GM18861 (cell line): ENCODE measurements around the gene ENTR1.

ENCODE experiments used
- ATAC-seq: cut with Tn5 transposase; IDR thresholded peaks from one replicate; pipeline ENCODE4 v1.9.1; 2021; ENCODE audit not compliant: unreplicated experiment

The ENTR1 gene

DNA sequence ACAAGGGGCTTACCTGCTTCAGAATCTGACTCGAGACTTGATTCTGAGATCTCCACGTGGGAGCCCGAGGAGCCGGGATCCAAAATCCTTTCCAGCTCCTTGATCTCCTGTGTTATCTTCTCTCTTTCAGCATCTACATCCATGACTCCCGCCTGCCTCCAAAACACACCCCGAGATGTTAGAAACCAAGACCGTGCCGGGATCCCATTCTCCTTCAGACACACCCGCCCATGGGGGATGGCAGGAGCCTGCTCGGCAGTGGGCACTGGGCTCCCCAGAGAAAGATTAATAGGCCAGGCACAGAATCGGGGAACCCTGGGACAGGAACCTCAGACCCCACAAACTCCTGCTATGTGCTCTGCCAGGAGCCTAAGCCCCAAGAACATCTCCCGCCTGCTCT is 12.1 kb downstream of the ENTR1 start:
- no peak for ATAC-seq

DNA sequence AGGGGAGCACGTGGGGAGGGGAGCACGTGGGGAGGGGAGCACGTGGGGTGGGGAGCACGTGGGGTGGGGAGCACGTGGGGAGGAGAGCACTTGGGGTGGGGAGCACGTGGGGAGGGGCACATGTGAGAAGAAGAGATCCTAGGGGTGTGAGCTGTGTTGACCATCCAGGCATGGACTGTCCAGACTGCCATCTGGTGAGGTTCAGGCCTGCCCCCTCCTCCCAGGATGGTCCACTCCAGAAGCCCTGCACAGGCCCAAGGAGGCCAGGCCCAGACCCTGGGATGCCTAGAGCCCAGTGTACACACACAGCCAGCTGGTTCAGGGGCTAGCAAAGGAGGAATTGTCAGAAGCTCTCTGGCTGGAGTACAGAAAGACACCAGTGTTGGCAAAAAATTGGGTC is 12.8 kb downstream of the ENTR1 start:
- no peak for ATAC-seq

DNA sequence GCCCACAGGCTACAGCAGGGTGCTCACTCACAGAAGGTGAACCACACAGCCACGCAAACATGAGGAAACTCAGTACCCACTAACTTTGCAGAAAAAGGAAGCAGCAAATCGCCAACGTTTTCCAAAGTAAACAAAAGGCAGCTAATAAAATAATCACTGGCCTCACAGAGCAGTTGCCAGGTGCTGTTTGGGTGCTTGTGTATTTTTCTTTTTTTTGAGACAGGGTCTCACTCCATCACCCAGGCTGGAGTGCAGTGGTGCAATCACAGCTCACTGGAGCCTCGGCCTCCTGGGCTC is 14.2 kb downstream of the ENTR1 start:
- ATAC-seq = no peak

DNA sequence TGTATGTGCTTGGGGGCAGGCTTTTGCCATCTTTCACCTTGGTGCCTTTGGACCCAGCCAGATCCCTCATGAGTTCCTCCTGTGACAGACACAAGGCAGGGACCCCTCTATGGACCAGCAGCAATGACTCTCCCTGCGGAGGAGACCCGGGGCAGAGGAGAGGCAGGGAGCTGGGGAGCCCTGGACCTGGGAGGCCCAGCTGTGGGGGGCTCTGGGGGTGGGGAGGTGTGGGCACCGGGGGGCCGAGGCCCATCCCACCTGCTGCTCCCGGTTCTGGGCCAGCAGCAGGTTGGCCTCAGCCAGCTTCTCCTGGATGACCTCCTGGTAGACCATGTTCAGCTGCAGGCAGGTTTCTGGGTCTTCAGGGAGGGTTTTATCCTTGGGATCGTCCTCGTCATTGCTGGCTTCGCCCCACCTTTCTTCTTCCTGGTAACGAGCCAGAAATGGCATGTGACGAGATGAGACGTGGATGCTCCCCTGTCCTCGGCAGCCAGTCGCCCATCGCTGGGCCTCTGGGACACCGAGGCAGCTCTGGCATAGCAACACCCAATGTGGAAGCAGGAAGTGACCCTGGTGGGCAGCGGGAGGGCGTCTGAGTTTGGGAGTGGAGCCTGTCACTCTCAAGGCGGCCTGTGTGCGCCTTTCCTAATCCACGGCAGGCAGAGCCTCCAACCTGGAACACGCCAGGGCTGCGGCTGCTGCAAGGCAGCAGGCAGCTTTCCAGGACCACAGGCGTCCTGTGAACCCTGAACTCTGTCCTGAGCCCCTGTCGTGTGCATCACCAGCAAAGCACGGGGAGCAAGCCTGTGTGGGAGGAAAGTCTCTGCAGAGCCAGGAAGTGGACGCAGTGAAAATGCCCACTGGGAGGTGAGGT is 14.8 kb downstream of the ENTR1 start:
- no peak for ATAC-seq

DNA sequence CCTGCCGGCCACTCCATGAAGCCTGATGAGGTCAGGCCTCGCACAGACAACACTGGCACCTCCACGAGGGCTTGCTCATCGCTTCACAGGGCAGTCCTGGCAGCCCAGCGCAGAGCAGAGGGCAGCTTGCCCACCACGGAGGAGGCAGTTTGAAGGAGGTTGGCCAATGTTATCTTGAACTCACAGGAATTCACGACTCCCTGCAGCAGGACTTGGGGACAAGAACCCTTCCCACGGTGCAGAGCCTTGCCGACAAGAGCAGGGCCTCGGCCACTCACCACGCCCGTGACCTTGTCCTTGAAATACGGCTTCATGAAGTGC is 15.4 kb downstream of the ENTR1 start:
- ATAC-seq = no peak

DNA sequence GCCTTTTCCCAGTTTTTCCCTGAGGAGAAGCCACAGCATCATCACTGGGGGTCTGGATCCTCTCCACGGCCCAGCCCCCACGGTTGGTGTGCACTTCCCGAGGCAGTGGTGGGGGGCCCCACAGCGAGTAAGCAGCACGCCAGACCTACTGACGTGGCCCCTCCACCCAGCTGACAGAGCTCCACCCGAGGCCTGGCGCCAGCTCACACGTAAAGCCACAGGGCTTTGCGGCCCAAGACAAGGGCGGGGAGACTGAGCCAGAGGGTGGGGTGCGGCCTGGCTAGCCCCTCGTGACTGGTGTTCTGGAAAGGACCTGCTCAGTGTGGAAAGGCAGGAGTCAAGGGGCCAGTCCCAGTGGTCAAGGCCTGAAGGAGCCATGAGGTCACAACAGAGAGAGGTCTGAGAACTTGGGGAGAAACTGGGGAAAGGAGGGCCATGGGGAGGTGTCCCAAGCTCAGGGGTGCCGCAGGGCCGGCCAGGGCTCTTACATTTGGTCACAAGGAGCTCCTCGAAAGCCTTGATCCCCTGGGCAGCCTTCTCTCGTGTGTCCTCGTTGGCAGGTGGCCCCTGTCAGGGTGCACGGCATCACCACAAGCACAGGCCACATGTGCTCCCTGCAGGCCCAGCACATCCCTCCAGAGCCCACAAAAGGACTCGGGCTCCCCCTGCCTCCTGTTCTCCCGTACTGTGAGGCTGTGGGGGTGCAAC is 15.9 kb downstream of the ENTR1 start:
- no peak for ATAC-seq

DNA sequence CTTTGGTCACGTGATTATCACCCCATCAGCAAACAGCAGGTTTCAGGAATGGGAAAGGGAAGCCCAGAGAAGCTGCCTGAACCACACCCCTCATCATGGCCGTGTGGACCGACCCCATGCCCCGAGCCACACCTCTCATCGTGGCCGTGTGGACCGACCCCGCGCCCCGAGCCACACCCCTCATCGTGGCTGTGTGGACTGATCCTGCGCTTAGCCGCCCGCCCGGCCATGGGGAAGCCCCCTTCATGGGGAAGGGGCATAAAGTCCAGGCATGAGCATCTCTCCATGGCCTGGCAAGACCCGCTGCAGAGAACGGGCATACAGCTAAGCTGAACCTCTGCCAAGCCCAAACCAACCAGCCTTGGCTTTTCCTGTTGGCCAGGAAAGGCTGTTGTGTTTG is 16.9 kb downstream of the ENTR1 start:
- no peak for ATAC-seq

DNA sequence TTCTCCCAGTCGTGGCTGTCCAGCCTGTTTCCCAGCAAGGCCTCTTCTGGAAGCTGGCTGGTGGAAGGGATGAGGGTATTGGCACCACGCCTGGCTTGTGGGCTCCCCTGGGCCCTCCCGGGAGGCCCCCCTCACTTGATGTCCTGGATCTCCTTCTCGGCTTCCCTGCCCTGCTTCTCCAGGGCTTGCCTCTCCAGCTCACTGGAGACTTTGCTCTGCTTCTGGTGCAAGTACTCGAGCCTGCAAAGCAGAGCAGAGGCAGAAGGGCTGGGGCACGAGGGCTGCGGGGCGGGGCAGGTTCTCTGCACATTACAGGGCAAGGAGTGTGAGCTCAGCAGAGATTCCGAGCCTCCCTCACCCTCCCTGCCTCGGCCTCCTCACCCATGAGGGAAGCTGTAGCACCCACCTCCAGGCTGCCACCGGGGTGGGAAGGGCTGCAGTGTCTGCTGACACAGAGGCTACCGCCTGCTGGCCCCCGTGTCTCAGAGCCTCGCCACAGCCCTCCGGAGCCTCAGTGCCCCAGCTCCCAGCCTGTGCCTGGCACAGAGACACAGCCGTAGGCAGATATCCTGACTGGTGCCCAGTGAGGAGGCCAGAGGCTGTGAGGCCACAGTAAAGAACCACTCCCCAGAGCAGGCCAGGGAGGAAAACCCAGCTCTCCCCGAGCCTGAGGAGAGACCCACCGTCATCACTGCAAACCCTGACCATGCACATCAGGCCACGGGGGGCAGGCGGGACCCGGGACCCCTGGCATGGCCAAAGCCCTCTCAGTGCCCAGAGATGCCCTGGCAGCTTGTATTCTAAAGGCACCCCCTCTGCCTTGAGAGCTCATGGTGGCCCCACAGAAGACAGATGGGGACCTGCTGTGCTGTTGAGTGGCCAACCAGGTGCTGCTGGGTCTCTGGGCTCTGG is 17.6 kb downstream of the ENTR1 start:
- no peak for ATAC-seq

DNA sequence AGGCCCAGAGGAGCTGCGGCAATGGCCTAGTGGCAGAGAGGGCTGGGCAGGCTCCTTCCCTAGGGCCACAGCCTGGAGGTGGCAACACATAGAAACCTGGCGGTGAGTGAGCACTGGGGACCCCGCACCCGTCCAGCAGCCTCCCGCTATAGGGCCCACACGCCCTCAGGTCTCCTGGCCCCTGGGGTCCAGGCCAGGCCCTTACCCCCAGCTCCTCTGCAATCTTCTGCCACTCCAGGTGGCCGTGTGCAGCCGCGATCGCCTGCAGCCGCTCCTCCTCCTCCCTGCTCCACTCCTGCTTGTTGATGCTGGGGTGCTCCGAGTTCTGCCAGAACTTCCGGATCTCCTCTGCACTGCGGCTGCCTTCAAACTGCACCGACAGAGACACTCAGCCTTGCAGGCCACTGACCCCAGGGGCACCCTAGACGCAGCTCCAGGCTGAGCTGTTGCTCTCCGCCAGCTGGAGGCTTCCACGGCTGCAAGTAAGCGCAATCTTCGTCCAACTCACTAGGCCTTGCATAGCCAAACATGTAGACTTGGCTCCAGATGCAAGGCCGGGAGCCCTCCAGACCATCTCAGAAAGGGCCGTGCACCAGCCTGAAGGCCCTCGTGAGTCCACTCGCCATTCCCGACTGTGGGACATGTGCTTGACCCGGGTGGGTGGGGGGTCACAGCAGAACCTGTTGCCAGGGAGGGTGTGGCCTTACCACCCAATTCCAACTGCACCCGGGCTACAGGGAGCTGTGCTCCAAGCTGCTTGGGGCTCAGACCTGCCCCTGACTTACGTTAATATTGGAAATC is 18.5 kb downstream of the ENTR1 start:
- no peak for ATAC-seq

DNA sequence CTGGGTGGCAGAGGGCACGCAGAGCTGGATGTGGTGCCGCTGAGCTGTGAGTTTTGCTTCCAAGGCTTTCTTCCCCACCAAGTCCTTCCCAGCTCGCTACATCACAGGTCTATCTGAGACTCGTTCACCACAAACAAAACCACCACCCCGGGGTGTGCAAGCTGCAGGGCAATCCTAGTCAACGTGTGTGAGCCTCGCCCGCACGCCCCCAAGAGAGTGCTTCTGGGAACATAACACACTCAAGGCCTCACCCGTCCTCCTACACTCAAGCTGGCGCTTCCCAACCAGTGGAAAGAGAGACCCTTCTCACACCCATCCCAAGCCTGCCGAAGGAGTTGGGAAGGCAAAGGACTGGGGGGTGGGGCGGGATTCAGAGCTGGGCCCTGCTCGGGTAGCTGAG is 21.0 kb downstream of the ENTR1 start:
- no peak for ATAC-seq

DNA sequence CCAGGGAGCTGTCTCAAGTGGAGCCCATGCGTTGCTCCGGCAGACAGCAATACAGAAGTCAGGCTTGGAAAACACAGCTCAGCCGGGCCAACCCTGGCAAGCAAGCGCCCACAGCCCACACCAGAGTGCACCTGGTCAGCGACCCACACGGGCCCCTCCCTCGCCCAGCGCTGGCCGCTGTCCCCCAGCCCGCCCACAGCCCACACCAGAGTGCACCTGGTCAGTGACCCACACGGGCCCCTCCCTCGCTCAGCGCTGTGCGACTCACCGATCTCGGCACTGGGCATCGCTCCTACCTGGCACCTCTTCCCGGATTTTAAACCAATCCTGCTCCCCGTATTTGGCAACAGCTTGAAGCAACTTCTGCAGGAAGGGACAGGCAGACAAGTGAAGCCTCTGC is 23.2 kb downstream of the ENTR1 start:
- ATAC-seq = no peak

DNA sequence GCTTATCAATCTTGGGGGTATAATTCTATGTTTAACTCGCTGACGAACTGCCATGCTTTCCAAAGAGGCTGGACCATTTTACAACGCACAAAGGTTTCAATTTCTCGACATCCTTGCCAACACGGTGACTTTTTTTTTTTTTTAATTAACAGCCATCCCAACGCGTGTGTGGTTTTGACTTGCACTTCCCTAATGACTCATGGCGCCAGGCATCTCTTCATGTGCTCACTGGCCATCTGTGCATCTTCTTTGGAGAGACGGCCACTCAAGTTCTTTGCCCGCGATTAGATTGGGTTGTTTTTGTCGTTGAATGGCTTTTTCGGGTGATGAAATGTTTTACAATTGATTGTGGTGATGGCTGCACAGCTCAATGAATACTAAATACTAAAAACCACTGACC is 24.4 kb downstream of the ENTR1 start:
- ATAC-seq = no peak

DNA sequence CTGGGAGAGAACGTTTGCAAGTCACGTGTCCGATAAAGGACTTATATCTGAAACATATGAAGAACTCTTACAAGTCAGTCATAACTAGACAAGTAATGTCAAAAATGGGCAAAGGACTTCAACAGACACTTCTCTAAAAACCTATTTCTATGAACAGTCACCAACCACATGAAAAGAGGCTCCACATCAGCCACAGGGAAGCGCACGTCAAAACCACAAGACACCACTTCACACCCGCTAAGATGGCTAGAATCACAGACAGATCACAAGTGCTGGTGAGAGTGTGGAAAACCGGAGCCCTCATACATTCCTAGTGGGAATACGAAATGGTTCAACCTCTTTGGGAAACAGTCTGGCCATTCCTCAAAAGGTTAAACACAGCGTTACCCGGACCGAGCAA is 25.4 kb downstream of the ENTR1 start:
- ATAC-seq = no peak

DNA sequence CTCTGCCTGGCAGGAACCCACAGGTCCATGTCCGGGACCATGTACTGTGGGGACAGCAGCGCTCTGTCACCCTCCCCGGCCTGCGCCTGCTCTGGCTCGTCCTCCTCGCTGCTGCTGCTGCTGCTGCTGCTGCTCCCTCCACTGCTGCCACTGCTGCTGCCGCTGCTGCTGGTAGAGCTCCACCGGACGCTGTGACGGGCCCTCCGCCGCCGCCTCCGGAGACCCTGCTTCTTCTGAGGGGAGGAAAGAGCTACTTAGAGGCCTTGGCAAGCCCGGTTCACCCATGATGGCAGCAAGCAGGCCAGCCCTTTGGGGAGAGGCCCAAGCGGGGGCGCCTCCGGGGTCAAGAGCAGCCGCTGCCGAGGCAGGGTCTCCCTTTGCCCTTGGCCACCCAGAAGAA is 27.0 kb downstream of the ENTR1 start:
- ATAC-seq = no peak

DNA sequence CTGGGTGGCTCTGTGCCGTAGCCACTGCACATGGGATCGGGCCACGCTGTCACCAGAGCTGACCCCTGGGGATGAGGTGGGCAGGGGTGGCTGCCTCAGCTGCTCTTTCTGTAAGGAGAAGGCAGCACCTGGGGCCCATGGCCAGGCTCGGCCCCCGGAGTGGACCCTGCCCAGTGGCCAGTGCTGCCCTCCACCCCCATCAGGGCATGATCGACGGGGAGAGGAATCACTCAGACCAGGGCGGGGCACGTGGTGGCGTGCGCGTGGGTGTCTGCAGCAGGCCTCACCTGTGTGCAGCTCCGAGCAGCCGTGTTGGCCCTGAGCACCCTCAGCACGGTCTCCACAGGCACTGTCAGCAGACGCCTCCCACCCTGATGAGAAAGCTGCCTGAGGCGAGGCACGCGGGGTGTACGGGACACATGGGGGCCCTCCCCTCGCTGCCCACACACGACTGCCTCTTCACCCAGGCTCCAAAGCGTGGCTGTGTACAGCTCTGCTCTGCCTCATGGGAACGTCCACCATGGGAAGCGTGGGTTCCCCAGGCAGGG is 28.4 kb downstream of the ENTR1 start:
- ATAC-seq = no peak

DNA sequence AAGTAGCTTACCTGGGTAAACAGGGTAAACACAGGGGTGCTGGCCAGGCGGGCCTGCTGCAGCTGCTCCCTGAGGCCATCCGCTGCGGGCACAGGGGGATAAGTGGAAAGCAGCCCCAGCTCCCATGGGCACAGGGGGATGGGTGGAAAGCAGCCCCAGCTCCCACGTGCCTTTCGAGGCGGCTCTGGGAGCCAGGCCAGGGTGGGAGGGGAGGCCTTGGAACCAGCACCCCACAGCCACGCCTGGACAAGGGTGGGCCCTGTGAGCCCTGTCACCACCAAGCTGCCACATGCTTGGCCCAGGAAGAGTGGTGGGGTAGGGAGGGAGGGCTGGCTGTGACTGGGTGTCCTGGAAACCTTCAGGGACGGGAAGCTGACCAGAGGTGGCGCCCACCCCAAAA is 29.1 kb downstream of the ENTR1 start:
- no peak for ATAC-seq

DNA sequence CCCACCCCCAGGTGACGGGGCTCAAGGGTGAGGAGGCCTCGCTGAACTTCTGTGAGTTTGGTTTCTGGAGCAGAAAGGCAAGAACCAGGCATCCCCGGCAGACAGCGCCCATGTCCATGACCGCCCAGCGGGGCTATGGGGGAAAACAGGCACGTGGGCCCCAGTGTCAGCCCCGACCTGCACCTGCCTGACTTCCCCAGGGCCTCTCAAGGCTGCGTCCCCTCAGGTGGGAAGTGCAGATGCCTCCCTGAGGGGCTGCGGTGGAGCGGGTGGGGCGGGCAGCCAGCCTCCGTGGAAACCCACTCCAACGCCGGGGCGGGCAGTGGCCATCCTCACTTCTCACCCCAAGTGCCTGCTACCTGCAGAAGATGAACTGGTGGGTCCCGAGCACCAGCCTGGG is 30.0 kb downstream of the ENTR1 start:
- no peak for ATAC-seq

DNA sequence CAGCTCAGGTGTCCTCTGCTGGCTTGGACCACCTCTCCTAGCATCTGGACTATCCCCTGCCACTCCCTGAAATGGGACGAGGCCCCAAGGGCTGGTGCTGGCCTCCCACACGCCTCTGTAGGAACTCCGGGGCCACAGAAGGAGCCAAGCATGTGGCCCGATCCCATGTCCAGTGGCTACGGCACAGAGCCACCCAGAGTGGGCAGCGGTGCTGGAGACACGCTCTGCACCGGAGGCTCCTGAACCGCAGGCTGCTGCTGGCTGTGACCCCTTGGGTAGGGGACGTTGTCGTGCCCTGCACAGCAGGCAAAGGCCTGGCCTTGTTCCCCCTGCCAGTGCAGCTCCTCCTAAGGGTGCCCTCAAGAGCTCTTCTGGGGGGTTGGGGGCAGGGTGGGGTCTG is 30.5 kb downstream of the ENTR1 start:
- ATAC-seq = no peak

DNA sequence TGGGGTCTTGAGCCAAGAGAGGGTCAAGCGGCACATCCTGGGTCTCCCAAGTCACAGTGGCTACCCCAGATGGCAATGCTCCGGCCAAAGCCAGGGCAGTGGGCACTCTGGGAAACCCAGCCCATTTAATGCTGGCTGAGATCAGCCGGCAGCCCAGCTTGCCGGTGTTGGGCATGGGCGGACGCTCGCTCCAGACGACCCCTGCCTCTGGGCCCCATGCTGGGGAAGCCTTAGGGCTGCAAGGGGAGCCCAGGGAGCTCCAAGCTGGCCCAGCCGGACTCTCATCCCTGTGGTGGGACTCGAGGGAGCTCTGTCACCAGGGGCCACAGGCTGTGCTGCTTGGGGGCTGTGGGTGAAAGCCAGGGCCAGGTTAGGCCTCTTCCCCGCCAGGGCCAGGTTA is 31.0 kb downstream of the ENTR1 start:
- ATAC-seq = no peak

DNA sequence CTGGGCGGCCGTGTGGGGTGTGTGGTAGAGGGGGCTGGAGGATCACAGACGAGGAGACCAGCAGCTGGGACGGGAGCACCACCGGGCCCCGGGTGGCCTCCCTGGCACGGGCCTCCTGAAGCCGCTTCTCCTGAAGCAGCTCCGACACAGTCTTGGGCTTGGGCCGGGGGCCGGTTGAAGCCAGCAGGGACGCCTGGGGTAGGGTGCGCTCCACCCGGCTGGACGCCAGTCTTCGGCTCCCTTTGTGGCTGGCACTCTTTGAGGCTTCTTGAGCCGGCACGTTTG is 31.5 kb downstream of the ENTR1 start:
- no peak for ATAC-seq
